ENCODE data around the gene ZNF646. TPM values are rescaled to one million over a fixed set of nuclear protein-coding genes. Genes with fewer than 3 reads are reported as not detected.

ZNF646 gene
- total and polyA plus RNA-seq, 2 of the 13 experiments (the other 11 are each of a cell fraction or from before 2014, with no cell fraction given): 3.4 to 10.9 TPM

DNA sequence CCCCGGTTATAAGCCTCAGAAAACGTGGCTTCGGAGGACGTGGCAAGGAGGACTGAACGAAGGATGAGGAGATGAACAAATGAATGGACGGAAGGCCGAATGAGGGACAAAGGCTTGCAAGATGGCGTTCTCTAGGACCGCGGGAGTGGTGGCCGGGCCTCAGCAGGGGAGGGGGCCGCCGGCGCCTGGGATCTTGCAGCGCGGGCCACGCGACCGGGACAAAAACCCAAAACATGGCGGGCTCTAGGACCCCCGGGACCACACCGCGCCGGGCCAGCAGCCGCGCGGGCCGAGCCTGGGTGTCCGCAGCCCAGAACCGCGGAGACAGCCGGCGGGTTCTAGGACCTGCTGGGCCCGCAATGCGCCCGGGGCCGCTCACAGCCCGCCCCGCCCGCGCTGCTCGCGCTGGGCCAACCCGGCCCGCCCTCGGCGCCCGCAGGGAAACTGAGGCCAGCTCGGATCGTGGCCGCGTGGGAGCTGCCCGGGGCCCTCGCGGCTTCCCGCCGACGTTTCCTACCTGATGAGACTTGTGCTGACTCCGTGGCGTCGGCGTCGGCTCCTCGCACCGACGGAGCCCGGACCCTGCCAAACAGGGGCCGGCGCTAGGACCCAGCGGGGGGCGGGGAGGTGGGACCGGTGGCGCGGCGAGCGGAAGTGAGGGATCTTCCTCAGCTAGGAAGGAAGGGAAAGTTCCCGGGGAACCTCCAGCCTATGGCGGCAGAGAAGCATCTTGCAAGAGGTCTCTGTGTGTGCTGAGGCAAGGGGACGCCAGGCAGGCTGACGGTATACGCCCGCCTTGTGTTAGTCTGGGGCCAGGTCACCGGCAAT is 866 bp upstream of the ZNF646 start (continued):
- peak; percentile 58; the same call in 1 of the 2 replicates for TF ChIP-seq FOXJ3 (CRISPR knock-in tag; IDR thresholded peaks at IDR 0.05; ENCODE audit: borderline replicate concordance)
- 0 out of 2 replicates have a peak, but pooled peaks have one; percentile 3 for TF ChIP-seq ZNF7 (CRISPR knock-in tag; IDR thresholded peaks at IDR 0.05)
- TF ChIP-seq YEATS4 (CRISPR knock-in tag; IDR thresholded peaks at IDR 0.05; ENCODE audit: borderline replicate concordance): peak; percentile 79; the same call in 1 of the 2 replicates
- 0 out of 2 replicates have a peak, but pooled peaks have one; percentile 41 for TF ChIP-seq ZNF350 (CRISPR knock-in tag; IDR thresholded peaks at IDR 0.05; ENCODE audit: borderline replicate concordance, low read depth)
- peak; percentile 35 for TF ChIP-seq STAG1 (CRISPR knock-in tag; IDR thresholded peaks at IDR 0.05)
- peak; percentile 79 for TF ChIP-seq ZNF777 (CRISPR knock-in tag; IDR thresholded peaks at IDR 0.05)
- no peak; the same call in none of the 2 replicates for TF ChIP-seq ZBTB3 (CRISPR knock-in tag; IDR thresholded peaks at IDR 0.05; ENCODE audit: borderline replicate concordance, low read depth)
- peak; percentile 69; the same call in 1 of the 2 replicates for TF ChIP-seq ZSCAN31 (CRISPR knock-in tag; IDR thresholded peaks at IDR 0.05; ENCODE audit: low read depth)
- TF ChIP-seq MZF1 (CRISPR knock-in tag; IDR thresholded peaks at IDR 0.05; ENCODE audit: borderline replicate concordance): 0 out of 2 replicates have a peak, but pooled peaks have one; percentile 78
- no peak for TF ChIP-seq CREM (IDR thresholded peaks at IDR 0.05)
- TF ChIP-seq CREM (CRISPR knock-in tag; IDR thresholded peaks at IDR 0.05): no peak
- 0 out of 2 replicates have a peak, but pooled peaks have one; percentile 92 for TF ChIP-seq ZFAT (CRISPR knock-in tag; conservative IDR thresholded peaks at IDR 0.05)
- TF ChIP-seq ZBTB7A (CRISPR knock-in tag; IDR thresholded peaks at IDR 0.05): peak; percentile 74; the same call in 1 of the 2 replicates
- peak; percentile 88 for TF ChIP-seq ZIK1 (CRISPR knock-in tag; IDR thresholded peaks at IDR 0.05; ENCODE audit: borderline replicate concordance, low read depth)
- 0 out of 2 replicates have a peak, but pooled peaks have one; percentile 40 for TF ChIP-seq ZNF891 (CRISPR knock-in tag; IDR thresholded peaks at IDR 0.05)
- TF ChIP-seq, protein P1, sequence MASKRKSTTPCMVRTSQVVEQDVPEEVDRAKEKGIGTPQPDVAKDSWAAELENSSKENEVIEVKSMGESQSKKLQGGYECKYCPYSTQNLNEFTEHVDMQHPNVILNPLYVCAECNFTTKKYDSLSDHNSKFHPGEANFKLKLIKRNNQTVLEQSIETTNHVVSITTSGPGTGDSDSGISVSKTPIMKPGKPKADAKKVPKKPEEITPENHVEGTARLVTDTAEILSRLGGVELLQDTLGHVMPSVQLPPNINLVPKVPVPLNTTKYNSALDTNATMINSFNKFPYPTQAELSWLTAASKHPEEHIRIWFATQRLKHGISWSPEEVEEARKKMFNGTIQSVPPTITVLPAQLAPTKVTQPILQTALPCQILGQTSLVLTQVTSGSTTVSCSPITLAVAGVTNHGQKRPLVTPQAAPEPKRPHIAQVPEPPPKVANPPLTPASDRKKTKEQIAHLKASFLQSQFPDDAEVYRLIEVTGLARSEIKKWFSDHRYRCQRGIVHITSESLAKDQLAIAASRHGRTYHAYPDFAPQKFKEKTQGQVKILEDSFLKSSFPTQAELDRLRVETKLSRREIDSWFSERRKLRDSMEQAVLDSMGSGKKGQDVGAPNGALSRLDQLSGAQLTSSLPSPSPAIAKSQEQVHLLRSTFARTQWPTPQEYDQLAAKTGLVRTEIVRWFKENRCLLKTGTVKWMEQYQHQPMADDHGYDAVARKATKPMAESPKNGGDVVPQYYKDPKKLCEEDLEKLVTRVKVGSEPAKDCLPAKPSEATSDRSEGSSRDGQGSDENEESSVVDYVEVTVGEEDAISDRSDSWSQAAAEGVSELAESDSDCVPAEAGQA (IDR thresholded peaks at IDR 0.05; ENCODE audit: low read depth): peak; percentile 60; the same call in 1 of the 2 replicates
- TF ChIP-seq, protein P1 (CRISPR knock-in tag; IDR thresholded peaks at IDR 0.05; ENCODE audit: borderline replicate concordance): peak; percentile 80
- peak; percentile 53; the same call in 1 of the 2 replicates for TF ChIP-seq ELF4 (CRISPR knock-in tag; IDR thresholded peaks at IDR 0.05; ENCODE audit: borderline replicate concordance)
- TF ChIP-seq MED1 (CRISPR knock-in tag; IDR thresholded peaks at IDR 0.05): peak; percentile 40
- TF ChIP-seq ZBTB39 (CRISPR knock-in tag; IDR thresholded peaks at IDR 0.05): peak; percentile 56; the same call in 1 of the 2 replicates
- peak; percentile 83 for TF ChIP-seq ELF1 (CRISPR knock-in tag; IDR thresholded peaks at IDR 0.05)
- TF ChIP-seq PITX1 (CRISPR knock-in tag; IDR thresholded peaks at IDR 0.05): no peak
